Muscle layer of colon (tissue), 2 donors: Measurements from ENCODE around the gene GNB5.
A peak's percentile ranks its signal among the peaks of the same experiment; 100 is the strongest.

Source experiments
- H3K27ac ChIP-seq: one replicate; pipeline ENCODE4 v1.7.0; 2013; ENCODE audit warnings: low read depth, mild to moderate bottlenecking, low read length, moderate library complexity
- H3K27me3 ChIP-seq, 2 donors: one replicate each; pipeline ENCODE4 v1.7.0; 2013; ENCODE audit warnings: low read length in 2 of 2, mild to moderate bottlenecking in 2 of 2; ENCODE audit not compliant: insufficient read depth in 2 of 2, control insufficient read depth in 1 of 2
- H3K36me3 ChIP-seq: one replicate; pipeline ENCODE4 v1.7.0; 2013; ENCODE audit warnings: mild to moderate bottlenecking, low read length; ENCODE audit not compliant: insufficient read depth
- H3K4me1 ChIP-seq: one replicate; pipeline ENCODE4 v1.7.0; 2013; ENCODE audit warnings: mild to moderate bottlenecking, low read length; ENCODE audit not compliant: insufficient read depth
- H3K4me3 ChIP-seq, 2 donors: one replicate each; pipeline ENCODE4 v1.7.0; 2013; ENCODE audit warnings: low read length in 2 of 2, low read depth in 1 of 2, mild to moderate bottlenecking in 1 of 2, moderate library complexity in 1 of 2
- H3K9ac ChIP-seq: one replicate; pipeline ENCODE4 v1.7.0; 2013; ENCODE audit warnings: low read length
- H3K9me3 ChIP-seq: one replicate; pipeline ENCODE4 v1.7.0; 2013; ENCODE audit warnings: mild to moderate bottlenecking, low read length
- donor health status: abdominal sarcoma.
- donor health status: Adenocarcinoma of cecum.

GNB5 gene

DNA sequence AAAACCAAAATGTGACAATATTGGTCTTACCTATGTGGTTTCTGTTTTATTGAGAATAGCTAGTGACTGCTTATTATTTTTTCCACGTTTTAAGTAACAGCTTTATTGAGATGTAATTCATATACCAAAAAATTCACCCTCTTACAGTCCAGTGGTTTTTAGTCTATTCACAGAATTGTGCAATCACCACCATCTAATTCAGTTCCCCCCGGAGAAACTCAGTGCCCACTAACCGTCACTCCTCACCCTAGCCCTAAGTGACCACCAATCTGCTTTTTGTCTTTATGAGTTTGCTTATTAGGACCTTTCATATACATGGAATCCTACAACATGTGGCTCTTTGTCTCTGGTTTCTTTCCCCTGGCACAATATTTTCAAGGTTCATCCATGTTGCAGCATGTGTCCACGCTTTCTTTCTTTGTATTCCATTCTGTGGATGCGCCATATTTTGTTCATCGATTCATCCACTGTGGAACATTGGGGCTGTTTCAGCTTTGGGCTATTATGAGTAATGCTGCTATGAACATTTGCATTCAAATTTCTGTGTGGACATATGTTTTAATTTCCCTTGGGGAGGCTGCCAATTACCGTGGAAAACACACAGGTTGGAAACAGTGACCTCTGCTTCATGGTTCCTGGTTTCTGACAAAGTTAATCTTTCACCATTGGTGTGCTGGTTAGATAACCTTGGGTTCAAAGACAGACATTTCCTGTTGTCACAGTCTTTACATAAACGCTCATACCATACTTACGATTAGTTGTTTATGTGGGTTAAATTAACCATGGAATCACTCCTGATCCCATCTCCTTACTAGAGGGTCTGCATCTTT is 75.4 kb downstream of the GNB5 start:
- Histone ChIP-seq H3K36me3 (no peaks in the 10 kb centered on the region), H3K27me3 (peaks cover 13 to 28% of the 10 kb centered on the region in 2 donors), H3K9ac (no peak overlapping the region), H3K27ac (no peak overlapping the region), H3K4me3 (no peak overlapping the region), H3K4me1 (no peaks in the 10 kb centered on the region), H3K9me3 (no peaks in the 10 kb centered on the region)

DNA sequence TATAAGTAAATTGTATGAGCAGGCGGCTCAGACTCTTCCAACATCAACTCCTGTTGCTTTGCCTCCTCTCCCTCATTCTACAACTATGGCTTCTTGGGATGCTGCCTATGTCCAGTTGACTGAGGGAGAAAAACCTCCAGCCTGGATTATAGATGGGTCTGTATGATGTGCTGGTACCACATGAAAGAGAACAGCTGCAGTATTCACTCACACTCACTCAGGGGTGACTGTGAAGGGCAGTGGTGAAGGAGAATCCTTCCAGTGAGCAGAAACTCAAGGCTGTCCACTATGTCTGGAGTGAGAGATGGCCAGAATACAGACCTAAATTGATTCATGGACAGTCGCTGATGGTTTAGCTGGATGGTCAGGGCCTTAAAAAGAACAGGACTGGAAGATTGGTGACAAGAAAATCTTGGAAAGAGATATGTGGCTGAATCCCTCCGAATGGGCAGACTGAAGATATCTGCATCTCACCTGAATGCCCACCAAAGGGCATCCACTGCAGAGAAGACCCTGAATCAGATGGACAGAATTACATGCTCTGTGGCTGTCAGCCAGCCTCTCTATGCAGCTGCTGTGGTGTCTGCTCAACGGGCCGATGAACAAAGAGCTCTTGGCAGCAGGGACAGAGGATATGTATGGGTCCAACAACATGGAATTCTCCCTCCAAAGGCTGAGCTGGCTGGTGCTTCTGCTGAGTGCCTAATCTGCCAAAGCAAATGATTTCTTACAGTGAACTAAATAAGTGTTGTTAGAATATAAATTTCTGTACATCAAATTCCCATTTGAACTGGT is 76.7 kb downstream of the GNB5 start:
- H3K27ac ChIP-seq = no peak overlapping the region
- no peaks in the 10 kb centered on the region for H3K4me1 ChIP-seq
- H3K36me3 ChIP-seq = no peaks in the 10 kb centered on the region
- peaks cover 16 to 32% of the 10 kb centered on the region in 2 donors for H3K27me3 ChIP-seq
- no peak overlapping the region for H3K9ac ChIP-seq
- no peak overlapping the region for H3K4me3 ChIP-seq
- no peaks in the 10 kb centered on the region for H3K9me3 ChIP-seq

GRCh38 chr15:52113708-52114107 is 77.5 kb downstream of the GNB5 start:
- no peaks in the 10 kb centered on the region for H3K36me3 ChIP-seq
- no peak overlapping the region for H3K9ac ChIP-seq
- no peak overlapping the region for H3K27ac ChIP-seq
- no peaks in the 10 kb centered on the region for H3K9me3 ChIP-seq
- H3K4me3 ChIP-seq = no peak overlapping the region
- peaks cover 16 to 32% of the 10 kb centered on the region in 2 donors for H3K27me3 ChIP-seq
- H3K4me1 ChIP-seq = no peaks in the 10 kb centered on the region

- H3K27ac ChIP-seq = no peak overlapping the region
- peaks cover 16 to 32% of the 10 kb centered on the region in 2 donors for H3K27me3 ChIP-seq
- no peaks in the 10 kb centered on the region for H3K9me3 ChIP-seq
- H3K4me1 ChIP-seq = no peaks in the 10 kb centered on the region
- H3K36me3 ChIP-seq = no peaks in the 10 kb centered on the region
- H3K9ac ChIP-seq = no peak overlapping the region
- H3K4me3 ChIP-seq = no peak overlapping the region
Measured at GRCh38 chr15:52113235-52113634, 78.0 kb downstream of the GNB5 start.

- Histone ChIP-seq H3K4me1 (no peaks in the 10 kb centered on the region), H3K4me3 (peak overlapping the region; percentile 50 to 64), H3K27me3 (peaks cover 16 to 32% of the 10 kb centered on the region in 2 donors), H3K36me3 (no peaks in the 10 kb centered on the region), H3K9me3 (no peaks in the 10 kb centered on the region), H3K9ac (no peak overlapping the region), H3K27ac (no peak overlapping the region)
Measured at GRCh38 chr15:52112203-52112750, 78.9 kb downstream of the GNB5 start.

DNA sequence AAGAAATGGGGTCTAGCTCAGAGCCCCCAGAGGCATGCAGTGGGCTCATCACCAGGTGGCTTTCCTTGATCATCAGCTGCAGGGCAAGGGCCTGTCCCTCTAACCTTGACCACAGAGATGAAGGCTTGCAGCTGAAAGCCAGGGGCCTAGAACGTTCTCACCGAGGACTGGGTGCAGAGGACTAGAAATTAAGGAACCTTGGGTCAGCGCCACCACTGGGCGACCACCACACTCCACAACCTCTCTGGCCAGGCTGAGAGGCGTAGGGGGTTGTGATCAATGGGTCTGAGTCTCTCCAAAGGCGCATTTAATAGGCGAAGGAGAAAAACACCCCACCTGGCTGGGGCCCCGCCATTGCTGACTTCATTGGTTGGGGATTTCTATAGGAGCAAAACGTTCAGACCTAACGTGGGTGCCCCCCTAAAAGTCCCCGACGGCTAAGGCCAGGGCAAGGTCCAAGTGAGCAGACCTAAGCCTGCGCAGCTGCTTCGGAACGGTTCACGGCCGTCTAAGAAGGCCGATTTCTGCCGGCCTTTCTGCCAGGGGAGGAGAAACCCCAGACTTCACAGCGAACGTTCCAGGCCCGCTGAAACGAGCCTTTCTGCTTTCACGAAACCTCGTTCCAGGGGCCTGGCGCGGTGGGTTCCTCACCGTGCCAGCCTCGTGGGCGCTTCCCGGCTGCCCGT is 79.5 kb downstream of the GNB5 start:
- H3K27me3 ChIP-seq = peaks cover 16 to 32% of the 10 kb centered on the region in 2 donors
- no peaks in the 10 kb centered on the region for H3K36me3 ChIP-seq
- peak overlapping the region in 1 of 2 donors; percentile 50 for H3K4me3 ChIP-seq
- no peak overlapping the region for H3K27ac ChIP-seq
- H3K9ac ChIP-seq = no peak overlapping the region
- H3K9me3 ChIP-seq = no peaks in the 10 kb centered on the region
- no peaks in the 10 kb centered on the region for H3K4me1 ChIP-seq

- H3K4me1 ChIP-seq = no peaks in the 10 kb centered on the region
- H3K27me3 ChIP-seq = peaks cover 16 to 32% of the 10 kb centered on the region in 2 donors
- H3K27ac ChIP-seq = no peak overlapping the region
- no peak overlapping the region for H3K9ac ChIP-seq
- H3K36me3 ChIP-seq = no peaks in the 10 kb centered on the region
- no peaks in the 10 kb centered on the region for H3K9me3 ChIP-seq
- H3K4me3 ChIP-seq = no peak overlapping the region
Measured at GRCh38 chr15:52109559-52110451, 81.4 kb downstream of the GNB5 start.

- Histone ChIP-seq H3K9me3 (no peaks in the 10 kb centered on the region), H3K9ac (no peak overlapping the region), H3K27me3 (peaks cover 16 to 19% of the 10 kb centered on the region in 2 donors), H3K4me3 (no peak overlapping the region), H3K27ac (no peak overlapping the region), H3K4me1 (no peaks in the 10 kb centered on the region), H3K36me3 (no peaks in the 10 kb centered on the region)
Measured at GRCh38 chr15:52107238-52107637, 84.0 kb downstream of the GNB5 start.

DNA sequence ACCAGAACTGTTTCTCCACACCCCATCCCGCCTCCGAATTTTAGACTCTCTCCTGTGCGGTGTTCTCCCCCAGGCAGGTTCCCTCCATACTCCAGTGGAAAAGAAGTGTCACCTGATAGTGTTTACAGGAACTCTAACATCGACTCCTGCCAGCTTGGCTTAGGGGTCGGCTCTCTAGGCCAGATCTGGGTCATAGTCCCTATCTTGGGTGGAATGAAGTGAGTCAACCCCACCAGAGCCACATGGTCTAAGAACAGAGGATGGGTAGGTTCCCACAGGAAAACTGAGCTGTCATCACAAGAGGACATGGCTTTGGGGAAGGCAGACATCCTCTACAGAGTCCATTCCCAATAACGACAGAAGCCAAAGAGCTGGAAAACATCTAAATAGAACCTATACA is 84.6 kb downstream of the GNB5 start:
- no peak overlapping the region for H3K4me3 ChIP-seq
- H3K9ac ChIP-seq = no peak overlapping the region
- H3K9me3 ChIP-seq = no peaks in the 10 kb centered on the region
- no peaks in the 10 kb centered on the region for H3K36me3 ChIP-seq
- no peaks in the 10 kb centered on the region for H3K4me1 ChIP-seq
- H3K27me3 ChIP-seq = peaks cover 11 to 13% of the 10 kb centered on the region in 2 donors
- no peak overlapping the region for H3K27ac ChIP-seq

DNA sequence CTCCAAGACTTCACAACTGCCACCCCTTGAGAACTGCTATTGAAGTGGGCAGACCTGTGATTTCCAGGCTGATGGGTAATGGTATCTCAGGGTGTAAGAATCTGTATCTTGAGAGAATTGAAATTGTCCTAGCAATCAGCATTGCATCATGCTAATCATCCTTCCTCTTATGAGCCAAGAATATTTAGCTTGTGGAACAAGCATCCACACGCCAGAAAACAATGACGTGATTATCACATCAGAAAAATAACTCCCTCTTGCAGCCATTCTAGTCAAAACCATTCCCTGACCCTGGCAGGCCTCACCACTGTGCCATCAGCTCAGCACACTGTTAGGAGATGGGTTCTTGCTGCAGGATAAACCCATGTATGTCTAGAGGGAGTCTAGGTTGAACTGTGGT is 85.3 kb downstream of the GNB5 start:
- Histone ChIP-seq H3K36me3 (no peaks in the 10 kb centered on the region), H3K4me1 (no peaks in the 10 kb centered on the region), H3K4me3 (no peak overlapping the region), H3K27me3 (peaks cover 3 to 5% of the 10 kb centered on the region in 2 donors), H3K27ac (no peak overlapping the region), H3K9me3 (no peaks in the 10 kb centered on the region), H3K9ac (no peak overlapping the region)
